GM19043 (cell line): ENCODE results near the gene CDYL.

Source experiments
- ATAC-seq: cut with Tn5 transposase; IDR thresholded peaks from one replicate; pipeline ENCODE4 v1.9.1; 2021; ENCODE audit warnings: low read depth; ENCODE audit not compliant: unreplicated experiment

CDYL gene

DNA sequence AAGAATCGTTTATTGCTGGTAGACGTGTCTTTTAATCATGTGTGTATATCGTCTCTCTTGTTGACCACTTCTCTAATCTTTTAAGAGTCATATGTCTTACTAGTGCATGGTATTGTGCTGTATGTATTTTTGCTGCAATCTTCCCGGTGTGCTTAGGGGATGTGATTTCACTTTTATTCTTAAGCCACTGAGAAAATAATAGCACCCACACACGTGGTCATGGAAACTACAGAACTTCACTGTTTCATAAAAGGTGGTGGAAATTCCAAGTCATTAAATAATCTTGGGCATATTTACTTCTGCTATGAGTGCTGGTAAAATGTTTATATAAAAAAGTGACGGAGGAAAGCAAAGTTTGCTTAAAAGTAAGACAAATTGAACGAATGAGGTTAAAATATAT is 3.0 kb upstream of the CDYL start:
- no peak for ATAC-seq

DNA sequence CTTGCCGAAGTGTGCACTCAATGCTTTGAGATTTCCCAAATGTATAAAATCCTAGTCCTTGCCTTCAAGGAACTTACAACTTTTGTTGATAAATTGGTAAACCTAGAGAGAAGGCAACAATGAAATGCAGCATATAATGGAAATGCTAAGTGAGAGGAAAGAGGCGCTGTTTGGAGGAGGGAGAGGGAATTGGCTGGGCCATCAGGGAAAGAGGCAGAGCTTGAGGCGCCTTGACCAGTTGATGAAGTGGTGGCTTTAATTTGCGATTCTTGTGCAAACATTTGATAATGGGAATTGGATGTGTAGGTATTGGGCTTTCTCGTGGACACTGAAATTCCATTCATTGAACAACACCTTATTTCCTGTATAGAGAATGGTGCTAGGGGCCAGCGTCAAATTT is 1.9 kb upstream of the CDYL start:
- ATAC-seq = no peak

DNA sequence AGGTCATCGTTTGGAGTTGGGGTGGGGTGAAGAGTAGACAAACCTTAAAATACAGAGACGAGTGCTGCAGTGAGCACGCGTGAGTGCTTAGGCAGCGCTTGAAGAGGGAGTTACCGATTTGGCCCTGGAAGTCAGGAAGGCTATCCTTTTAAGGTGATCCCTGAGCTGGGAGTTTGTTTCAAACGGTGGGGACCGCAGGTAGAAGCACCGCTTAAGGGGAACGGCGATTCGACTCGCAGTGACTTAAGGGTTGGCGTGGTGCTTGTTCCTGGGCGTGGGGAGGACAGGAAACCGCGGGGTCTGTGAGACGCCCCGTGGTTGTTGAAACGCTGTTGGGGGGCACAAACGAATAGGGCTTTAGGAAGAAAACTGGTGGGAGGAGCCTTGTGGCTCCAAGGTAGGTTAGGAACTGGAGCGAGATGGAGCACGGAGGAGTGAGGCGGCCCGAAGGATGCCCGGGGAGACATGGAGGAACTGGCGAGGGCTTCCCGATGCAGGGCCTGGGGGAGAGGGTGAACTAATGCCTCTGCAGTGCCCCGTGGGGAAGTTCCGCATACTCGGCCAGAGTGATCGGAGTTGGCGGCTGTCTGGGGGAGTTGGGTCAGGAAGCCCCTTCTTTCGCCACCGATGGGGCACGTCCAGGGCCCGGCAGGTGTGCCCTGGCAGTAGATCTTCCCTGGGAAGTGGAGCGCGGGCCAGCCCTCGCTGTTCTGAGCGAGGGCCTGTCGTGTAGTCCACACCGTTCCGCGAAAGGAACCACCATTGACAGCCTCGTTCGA is 1.3 kb upstream of the CDYL start:
- no peak for ATAC-seq

DNA sequence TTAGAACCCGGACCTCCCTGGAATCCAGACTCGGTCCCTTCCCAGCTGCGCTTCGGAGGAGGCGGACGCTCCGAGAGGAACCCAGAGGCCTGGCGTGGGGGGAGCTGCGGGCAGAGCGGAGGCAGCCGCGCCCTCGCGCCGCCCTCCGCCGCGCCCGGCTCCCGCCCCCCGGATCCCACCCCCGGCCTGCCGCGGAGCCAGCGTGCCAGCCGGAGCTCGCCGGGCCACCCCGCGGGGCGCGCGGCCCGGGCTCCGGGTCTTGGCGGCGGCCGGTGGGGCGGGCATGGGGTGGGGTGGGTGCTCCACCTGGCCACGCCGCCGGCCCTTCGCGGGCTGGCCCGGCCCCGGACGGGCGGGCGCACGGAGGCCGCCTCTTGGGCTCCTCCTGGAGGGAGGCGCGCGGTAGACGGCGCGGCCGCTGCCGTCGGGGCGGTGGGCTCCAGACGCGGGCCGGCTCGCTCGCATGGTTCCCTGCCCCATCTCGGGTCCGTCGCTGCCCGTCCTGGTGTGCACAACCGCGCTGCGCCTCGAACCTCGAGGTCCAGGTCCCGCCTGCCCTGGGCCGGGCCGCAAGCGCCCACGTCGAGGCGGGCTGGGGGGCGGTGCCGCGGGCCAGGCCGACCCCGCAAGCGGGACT is 592 bp upstream of the CDYL start:
- ATAC-seq = peak; percentile 35

DNA sequence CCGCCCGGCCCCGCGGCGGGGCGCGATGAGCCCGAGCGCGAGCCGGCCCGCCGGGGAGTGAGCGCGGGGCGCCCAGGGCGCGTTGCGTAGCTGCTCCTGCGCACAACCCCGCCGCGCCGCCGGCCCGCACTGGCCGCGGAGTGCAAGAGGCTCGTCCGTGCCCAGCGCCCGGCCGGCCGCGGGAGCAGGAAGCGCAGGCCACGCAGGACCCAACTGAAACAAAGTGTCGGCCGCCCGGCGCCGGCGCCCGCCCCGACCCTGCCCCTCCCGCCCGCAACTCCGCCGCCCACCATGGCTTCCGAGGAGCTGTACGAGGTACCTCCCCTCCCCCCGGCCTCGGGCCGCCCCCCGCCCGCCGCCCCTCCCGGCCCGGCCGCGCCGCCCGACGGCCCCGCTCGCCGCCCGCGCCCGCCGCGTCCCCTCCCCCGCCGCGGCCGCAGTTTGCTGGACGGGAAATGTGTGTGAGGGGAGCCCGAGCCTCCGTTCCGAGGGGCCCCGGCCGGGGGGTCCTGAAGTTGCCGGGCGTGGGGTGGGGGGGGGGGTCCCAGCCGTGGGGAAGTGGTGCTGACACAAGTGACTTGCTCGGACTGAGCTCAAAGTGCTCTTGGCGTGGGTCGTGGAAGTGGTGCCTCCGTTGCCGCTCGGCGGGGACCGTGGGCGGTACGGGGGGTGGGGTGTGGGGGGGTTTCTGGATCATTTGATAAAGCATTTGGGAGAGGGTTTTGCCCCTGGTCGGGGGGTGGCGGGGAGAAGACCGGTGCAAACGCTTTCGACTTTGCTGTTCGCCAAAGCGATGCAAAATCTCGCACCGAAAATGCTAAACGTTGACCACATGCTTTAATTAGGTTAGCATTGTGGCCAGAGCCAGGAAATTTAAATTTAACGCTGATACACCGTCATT is 539 bp downstream of the CDYL start:
- ATAC-seq = peak; percentile 9

DNA sequence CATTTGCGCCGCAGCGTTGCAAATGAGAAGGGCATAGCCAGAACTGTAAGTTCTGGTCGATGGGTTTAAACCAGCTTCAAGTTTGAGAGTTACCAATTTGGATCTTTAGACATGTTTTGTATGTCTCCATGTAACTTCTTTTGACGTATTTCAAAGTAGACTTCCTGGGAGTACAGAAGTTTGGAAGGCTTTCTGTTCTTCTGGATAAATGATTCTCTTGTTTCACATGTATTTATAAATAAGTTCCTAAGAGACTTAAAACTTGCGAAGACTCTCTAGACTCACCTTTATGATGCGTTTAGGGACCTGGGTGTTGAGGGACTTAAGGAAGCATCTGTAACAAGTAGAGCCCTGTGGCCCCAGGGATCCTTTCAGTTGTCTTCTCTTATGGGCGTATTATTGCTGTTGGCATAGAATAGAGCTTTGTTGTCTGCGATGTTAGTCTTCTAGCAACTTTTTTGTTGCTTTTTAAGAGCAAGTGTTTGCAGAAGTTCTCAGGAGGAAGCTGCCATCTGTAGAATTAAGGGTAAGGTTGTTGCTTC is 1.3 kb downstream of the CDYL start:
- no peak for ATAC-seq

DNA sequence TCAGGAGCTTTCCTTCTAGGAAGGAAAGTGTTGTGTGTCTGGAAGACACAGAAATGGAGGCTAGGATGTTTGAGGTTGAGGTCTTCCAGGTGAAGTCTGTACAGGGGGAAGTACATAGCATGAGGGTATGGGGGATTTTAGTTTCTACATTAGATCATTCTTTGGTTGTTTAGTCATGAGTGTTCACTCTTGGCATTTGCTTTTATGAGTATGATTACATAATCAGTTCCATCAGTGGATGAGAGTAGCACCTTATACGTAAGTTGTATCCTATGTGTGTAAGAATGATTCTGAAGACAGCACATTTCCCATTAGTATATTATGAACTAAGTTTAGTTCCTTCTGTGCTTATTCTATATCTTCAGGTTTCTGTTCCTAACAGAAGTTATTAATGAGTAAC is 1.9 kb downstream of the CDYL start:
- no peak for ATAC-seq

DNA sequence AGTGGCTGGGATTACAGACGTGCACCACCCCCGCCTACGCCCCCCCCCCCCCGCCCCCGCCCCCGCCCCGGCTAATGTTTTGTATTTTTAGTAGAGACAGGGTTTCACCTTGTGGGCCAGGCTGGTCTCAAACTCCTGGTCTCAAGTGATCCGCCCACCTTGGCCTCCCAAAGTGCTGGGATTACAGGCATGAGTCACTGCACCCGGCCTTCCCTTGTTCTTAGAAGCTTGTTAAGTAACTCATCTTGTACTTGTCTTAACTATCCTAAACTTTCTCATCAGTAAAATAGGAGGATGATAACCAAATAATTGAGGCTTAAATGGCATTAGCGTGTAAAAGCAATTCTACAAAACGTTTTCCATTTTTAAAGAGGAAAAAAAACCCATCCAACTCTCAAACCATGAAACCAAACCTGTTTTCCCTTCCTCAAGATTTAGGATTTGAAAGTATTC is 4.2 kb downstream of the CDYL start:
- ATAC-seq = no peak

DNA sequence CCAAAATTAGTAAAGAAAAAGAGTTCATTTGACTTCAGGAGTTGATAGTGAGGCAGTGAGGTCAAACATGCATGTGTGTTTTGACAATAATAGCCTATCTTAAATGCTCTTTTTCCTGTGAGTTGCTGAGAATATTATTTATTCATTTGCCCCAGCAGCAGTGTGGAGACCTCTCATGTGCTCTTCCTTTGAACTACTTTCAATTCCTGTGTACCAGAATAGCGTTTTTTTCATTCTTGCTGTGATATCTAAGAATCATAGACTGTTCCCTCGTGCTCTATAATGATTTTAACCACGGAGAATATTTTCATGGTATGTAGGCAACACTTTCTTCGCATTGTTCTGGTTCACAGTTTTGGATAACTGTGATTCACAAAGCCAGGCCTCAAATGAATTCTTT is 5.2 kb downstream of the CDYL start:
- ATAC-seq = peak; percentile 35

DNA sequence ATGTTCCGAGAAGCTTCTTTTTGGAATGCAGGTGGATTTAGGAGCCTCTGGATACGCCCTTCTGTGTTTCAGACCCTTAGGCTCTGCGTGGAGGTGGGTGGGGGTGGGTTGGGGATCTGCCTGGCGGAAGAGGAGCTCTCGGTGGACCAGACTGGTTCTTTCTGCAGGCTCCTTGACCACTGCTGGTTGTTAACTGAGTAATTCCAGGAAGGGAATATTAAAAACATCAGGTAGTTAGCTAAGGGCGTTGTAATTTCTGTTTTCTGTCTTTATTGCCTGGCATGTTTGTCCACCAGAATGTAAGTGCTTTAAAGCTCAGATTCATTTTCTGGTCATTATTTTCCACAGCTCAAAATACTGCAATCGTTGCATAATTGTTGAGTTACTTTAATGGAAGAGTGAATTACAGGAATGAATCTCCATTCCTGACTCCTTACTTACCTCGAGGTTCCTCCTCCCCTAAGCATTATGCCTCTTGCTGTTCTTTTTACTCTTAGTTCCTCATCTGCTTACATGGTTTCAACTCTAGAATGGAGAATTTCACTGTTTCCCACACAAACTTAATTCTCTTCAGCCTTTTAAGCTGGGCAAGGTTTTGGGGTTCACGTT is 5.9 kb downstream of the CDYL start:
- ATAC-seq = no peak

DNA sequence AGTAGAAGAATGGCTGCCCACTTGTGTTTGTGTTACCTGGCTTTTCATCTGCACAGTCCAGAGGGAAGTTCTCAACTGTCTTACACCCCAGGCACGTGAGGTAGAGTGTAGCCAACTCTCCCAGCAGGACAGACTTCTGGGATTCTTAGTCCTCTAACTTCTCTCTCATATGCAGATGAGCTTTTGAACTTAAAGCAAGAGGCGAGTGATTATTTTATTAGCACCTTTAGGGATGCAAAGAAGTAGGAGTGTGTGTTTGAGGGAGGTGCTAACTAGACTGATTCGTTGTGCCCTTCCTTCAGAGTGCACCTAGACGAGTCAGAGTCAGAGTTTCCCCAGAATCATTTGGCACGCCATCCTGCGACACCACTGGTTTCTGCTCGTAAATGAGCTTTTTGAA is 10.8 kb downstream of the CDYL start:
- no peak for ATAC-seq

DNA sequence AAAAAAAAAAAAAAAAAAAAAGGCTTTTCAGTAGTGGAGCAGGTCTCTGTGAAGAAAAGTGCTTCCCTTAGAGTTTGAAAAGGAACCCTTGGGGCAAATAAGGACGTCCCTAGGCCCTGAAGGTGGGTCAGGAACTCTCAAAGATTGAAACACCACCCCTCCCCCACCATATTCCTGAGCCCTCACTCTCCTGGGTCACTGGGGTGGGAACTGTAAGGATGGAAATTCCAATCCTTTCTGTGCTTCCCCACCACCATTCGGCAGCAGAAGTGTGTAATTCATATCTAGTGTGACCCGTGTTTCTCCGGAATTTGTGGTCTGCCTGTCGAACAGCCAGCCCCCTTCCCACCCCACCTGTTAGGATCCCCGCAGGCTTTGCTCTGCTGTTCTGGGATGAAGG is 12.3 kb downstream of the CDYL start:
- no peak for ATAC-seq

DNA sequence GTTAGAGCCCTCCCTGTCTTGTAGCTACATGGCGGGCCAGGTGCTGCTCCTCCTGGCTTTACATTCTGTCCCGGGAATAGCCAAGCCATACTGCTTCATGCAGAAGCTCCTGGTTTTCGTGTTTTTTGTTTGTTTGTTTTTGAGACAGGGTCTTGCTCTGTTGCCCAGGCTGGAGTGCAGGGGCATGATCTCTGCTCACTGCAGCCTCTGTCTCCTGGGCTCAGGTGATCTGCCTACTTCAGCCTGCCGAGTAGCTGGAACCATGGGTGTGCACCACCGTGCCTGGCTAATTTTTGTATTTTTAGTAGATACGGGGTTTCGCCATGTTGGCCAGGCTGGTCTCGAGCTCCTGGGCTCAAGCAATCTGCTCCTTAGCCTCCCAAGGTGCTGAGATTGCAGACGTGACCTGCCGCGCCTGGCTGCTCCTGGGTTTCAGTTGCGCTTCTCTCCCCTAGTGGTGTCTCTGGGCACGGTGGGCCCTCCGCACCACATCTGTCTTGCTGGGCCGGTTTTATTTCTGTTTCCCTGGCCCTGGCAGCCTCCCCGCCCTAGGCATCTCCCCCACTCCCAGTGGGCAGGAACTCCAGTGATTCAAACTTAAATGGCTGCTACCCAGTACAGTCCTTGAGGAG is 12.9 kb downstream of the CDYL start:
- peak; percentile 98 for ATAC-seq

DNA sequence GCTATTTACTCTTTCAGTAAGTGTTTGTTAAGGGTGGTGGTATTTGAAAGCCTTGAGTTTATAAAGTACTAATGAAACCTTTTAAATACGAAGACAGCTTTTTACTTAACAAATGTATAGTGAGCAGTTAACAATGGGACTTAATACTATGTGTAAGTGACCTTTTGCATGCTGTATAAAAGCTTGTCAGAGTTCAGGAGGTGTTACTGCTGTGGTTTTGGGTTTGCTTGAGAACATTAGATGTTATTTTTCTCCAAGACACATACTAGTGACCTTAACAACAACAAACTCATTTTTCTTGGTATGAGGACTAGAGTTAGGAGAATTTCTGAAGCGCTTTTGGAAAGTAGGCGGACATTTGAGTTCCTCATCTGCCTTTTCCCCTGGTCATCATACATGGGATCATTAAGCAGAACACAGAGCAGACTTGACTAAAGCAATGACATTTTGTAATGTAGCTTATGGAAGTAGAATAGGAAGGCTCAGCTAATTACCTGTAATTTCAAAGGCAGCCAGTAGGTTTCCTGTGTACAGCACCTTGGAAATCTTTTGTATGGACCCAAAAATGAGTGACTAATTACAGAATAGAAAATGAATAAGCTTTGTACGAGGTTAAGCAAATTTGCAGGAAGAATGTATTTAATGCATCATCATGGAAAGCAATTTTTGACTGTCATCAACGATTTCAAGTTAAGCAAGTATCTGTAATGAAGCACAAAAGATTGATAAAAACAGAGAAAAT is 14.1 kb downstream of the CDYL start:
- no peak for ATAC-seq

DNA sequence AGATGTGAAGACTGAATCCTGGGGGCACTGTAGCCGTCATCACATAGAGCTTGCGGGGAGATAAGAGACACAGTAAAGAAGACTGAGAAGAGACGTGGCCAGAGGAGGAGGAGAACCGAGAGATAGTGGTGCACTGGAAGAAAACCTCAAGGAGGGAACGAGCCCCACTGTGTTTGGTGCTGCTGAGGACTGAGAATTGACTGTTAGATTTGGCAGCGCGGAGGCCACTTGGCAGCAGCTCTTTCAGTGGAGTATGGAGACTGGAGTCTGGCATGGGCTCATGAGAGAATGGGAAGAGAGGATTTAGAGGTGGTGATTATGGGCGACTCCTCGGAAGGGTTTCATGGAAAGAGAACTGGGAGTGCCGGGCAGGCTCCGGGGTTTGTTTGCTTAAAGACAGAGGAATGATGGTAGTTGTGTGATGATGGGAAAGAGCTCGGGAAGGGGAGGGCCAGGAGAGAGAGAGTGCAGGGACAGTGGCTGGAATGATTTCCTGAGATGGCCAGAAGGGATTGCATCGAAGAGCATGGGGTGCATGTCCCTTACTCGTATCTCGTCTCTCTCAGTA is 18.0 kb downstream of the CDYL start:
- ATAC-seq = no peak

DNA sequence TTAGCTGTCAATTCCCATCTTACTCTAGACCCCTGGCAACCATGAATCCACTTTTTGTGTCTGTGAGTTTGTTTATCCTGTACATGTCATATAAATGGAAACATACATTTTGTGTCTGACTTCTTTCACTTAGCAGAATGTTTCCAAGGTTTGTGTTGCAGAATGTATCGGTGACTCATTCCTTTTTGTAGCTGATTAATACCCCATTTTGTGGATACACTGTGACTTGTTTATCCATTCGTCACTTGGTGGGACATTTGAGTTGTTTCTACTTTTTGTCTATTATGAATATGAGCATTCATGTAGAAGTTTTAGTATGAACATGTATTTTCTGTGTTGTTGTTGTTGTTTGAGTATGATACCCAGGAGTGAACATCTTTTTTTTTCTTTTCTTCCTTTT is 21.4 kb downstream of the CDYL start:
- ATAC-seq = no peak

DNA sequence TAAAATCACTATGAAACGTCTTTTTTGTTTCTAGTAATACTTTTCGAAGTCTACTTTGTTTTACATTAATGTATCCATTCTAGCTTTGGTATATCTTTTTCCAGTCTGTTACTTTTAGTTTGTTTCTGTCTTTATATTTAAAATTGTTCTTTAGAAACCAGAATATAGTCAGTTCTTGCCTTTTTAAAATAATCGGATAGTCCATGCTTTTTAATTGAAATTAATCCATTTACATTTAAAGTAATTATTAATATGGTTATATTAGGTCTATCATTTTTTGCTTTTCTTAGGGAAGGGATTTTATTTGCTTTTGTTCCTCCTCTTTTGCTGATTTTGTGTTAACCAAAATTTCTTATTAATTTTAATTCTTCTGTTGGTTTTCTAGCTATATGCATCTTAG is 23.7 kb downstream of the CDYL start:
- no peak for ATAC-seq

DNA sequence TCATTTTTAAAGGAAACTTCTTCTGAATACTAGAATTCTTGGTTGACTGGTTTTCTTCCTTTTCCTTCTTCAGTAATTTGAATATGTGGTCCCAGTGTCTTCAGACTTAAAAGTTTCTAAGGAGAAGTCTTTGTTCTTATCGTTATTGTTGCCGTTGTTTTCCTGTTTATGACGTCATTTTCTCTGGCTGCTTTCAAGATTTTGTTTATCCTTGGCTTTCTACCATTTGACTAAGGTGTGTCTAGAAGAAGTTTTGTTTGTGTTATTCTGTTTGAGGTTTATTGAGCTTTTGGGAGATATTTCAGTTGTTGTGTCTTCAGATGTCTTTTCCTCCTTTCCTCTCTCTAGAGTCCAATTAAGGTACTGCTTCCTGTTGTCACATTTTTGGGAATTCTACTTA is 24.5 kb downstream of the CDYL start:
- no peak for ATAC-seq

DNA sequence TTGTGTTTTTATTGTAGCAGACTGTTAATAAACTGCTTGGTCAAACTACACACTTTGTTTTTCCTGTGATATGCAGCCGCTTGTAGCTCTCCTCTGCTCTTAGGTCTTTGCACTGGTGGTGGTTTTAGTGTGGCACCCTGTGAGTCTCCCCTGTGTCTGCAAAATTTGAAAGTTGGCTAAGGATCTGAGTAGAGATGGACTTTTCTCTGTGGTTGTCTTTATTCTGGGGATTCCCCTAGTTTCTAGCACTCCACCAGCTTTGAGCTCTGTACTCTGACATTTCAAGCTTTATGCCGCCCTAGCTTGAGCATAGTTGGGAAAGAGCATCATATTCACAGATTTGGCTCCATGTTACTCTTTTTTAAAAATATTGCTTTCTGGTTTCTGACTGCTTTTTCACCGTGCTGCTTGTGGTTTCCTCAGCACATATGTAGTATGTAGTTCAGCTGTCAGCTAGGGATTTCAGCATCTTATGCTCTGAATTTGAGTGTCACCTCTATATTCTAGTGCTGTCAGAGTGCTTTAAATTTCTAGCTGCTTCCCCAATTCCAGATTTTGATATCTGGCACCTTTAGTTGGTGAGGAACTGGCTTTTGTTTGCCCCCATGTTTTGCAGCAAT is 25.4 kb downstream of the CDYL start:
- ATAC-seq = peak; percentile 40
